Epithelial cell of proximal tubule (primary cell): ENCODE data around the gene COL9A3. TPM values are rescaled to one million over a fixed set of nuclear protein-coding genes. Genes with fewer than 3 reads are reported as not detected.
A peak's percentile ranks its signal among the peaks of the same experiment; 100 is the strongest.

ENCODE experiments used
- DNase-seq: peaks from one replicate; pipeline ENCODE4 v3.0.0-alpha.2; 2011; ENCODE audit warnings: low read depth
- H3K4me3 ChIP-seq: 2 replicates; pipeline ENCODE4 v1.5.1; 2011; ENCODE audit warnings: low read depth, mild to moderate bottlenecking, low read length
- total RNA-seq: library from RNA; depleted of rRNA; stranded (reverse); fragments of >200 nt; gene quantifications from 2 replicates; pipeline ENCODE4 v1.2.3, GENCODE V29; 2015
- TF ChIP-seq, protein P1 (sequence below): conservative IDR thresholded peaks from 2 replicates; pipeline ENCODE4 v1.5.1; 2012; ENCODE audit warnings: low read depth, mild to moderate bottlenecking, low read length

Gene COL9A3
- total RNA-seq, 1 donor from 2014 or later: 2.8 TPM

DNA sequence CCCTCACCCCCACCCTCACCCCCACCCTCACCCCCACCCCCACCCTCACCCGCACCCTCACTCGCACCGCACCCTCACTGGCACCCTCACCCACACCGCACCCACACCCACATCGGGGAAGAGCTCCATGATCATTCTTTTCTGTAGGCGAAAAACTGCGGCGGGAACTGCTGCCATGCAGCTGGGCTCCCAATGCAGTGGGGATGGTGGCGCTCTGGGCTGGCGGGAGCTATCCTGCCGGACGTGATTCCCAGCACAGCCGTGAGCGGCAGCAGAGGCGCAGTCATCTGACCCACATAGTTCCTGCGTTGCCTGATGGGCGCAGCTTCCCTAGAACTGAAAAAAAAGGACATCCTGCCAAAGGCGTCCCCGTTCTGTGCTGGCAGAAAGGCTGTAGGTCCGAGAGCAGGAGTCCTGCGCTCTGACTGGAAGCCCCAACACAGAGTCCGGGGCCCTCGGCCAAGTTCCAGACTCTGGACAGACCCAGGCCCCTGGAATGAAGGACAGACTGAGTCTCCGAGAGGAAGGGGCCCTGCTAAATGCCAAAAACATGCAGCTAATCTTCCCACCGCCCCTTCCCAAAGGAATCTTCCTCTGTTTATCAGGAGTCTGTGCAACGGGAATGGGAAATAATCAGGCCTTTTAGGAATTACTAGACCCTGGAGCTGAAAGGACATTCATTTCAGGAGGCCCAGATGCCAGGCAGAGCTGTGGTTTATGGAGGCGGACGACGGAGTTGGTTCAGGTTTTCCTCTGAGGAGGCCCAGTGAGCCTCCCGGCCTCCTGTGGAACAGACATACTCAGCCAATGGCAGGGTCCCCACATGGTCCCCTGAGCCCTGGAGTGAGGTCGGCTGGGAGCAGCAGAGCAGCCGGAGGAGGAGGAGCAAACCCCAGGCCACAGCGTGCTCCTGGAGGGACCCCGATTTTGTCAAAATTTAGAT is 58.8 kb downstream of the COL9A3 start:
- TF ChIP-seq, protein P1, sequence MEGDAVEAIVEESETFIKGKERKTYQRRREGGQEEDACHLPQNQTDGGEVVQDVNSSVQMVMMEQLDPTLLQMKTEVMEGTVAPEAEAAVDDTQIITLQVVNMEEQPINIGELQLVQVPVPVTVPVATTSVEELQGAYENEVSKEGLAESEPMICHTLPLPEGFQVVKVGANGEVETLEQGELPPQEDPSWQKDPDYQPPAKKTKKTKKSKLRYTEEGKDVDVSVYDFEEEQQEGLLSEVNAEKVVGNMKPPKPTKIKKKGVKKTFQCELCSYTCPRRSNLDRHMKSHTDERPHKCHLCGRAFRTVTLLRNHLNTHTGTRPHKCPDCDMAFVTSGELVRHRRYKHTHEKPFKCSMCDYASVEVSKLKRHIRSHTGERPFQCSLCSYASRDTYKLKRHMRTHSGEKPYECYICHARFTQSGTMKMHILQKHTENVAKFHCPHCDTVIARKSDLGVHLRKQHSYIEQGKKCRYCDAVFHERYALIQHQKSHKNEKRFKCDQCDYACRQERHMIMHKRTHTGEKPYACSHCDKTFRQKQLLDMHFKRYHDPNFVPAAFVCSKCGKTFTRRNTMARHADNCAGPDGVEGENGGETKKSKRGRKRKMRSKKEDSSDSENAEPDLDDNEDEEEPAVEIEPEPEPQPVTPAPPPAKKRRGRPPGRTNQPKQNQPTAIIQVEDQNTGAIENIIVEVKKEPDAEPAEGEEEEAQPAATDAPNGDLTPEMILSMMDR: peak; percentile 42
- H3K4me3 ChIP-seq: peak overlapping the region; percentile 31
- no peak for DNase-seq

DNA sequence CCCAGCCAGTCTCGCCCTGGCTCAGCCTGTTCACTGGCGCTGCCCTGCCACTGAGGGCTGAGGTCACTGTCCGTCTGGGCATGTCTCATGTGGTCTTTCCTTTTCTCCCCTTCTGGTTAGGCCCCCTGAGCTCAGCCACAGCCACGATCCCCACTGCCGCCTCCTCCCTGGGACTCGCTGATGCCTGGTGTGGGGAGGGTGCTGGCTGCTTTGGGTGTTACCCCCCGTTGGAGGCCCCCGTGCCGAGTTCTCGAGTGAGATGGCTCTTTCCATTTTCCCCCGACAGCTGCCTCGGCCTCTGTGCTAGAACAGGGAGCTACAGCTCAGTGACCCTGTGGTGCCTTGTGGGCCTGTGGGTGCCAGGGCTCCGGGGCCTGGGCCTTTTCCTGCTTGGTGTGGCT is 59.7 kb downstream of the COL9A3 start:
- no peak overlapping the region for H3K4me3 ChIP-seq
- no peak for DNase-seq

DNA sequence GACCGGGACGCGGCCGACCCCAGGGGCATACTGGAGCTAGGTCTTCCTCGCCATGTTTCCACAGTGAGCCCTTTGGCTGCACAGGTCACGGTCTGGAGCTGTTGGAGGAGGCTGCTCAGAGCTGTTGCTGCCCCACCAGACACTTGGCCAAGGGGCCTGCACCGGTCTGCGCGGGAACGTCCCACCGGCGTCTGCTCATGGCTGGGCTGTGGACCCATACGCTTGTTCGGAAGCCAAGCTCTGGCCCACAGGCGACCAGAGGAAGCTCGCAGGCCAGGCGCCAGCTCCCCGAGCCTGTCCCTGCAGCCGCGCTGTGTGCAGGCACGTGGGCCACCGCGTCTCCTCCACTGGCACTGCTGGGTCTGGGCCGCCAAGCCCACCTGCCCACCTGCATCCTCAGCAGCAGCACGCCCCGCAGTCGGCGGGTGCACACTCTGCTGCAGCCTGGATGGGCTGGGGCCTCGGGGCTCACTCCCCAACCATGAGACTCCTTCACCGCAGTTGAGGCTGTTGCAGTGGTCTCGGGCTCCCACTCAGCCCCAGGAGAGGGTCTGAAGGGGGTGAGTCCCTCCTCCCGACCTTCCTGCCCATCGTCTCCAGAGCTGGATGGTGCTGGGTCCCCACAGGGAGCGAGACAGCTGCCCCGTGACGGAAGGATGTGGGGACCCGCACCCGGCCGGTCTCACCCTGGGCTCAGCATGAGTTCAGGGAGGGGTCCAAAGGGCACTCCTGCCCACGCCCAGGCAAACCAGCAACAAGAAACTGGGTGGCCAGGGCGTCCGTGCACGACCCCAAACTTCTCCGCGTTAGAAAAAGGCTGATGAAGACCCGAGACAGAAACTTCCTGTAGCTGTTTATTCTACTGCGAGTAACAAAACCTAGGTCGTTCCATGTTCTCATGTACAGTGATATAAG is 60.3 kb downstream of the COL9A3 start:
- H3K4me3 ChIP-seq: no peak overlapping the region
- TF ChIP-seq, protein P1: no peak

More for the DNA sequence above, 59.7 kb downstream of the COL9A3 start:
- TF ChIP-seq, protein P1: no peak

DNA sequence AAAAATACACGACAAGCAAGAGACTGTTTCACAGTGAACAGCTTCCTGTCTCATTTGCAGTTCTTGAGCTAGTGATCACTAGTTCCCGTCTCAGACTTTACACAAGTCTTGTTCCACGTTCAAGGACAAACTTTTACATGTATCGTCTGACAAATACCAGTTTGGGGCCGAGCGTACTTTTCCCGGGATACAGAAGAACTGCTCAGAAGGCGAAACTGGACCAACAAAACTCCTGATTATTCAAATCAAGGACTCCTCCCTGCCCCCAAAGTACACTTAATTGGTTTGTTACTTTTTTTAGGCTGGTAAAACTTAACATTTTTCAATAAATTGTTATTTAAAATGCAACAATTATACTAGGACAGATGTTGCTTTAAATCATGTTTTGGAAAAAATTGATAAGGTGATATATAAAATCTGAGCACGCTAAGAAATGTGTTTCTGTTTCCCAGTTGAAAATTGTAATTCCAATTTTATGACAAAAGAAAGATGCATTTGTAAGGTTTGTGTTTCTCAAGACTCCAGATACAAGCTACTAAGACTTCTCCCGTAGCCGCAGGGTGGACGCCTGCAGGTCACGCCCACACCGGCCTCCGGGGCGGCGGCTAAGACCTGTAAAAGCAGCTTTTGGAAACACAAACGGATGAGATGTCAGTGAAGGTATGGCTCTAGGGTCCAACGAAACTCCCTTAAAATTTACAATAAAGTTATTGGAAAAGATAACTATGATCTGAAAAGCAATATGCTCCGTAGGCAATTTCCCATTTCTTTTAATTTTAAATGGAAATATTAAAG is 61.6 kb downstream of the COL9A3 start:
- no peak for DNase-seq
- TF ChIP-seq, protein P1: no peak
- no peak overlapping the region for H3K4me3 ChIP-seq

More for the DNA sequence above, 60.3 kb downstream of the COL9A3 start:
- no peak for DNase-seq

DNA sequence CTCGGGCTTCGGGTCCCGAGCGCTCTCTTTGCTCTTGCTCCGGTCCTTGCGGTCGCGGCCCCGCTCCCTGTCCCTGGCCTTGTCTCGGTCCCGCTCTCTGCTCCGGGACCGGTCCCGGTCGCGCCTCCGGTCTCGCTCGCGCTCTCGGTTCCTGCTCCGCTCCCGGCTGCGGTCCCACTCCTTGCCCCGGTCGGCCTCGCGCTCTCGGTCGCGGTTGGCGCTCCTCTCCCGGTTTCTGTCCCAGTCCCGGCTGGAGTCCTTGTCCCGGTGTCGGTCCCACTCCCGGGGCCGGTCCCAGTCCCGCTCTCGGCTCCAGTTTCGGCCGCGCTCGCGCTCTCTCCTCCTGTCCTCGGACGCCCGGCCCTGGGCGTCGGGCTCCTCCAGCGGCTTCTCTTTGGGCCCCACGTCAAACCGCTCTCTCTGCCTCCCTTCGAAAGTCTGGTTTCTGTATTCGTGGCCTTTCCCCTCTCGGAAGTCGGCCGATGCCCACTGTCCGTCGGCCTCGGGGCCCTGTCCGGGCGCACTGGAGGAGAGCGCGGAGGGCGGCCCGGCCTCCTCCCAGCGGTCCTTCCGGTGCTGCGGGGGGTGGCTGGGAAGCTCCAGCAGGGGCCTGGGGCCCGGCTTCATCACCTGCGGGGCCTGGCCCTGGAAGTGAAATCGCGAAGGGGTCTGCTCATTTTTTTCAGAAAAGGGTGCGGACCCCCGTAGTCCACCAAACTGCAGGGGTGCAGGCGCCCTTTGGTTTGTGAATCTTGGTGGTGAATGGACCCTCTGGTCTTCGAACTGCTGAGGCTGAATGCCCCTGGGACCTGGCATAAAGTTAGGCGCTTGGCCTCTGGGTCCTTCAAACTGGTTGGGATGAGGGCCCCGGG is 62.7 kb downstream of the COL9A3 start:
- TF ChIP-seq, protein P1: no peak
- no peak for DNase-seq
- no peak overlapping the region for H3K4me3 ChIP-seq
